Endothelial cell of umbilical vein (primary cell): Measurements from ENCODE around the gene TNFSF12. TPM values are rescaled to one million over a fixed set of nuclear protein-coding genes. Genes with fewer than 3 reads are reported as not detected.

ENCODE experiments used
- BruUV-seq: library from RNA; stranded (reverse); fragments of 400-500 nt; replicated peaks from 2 replicates; lab custom pipeline; 2021; lab: Mats Ljungman, UMichigan
- CTCF ChIA-PET: fragments of 300-600, 350-600 bp; sonication (Branson Sonifier 250); formaldehyde crosslinking; loops from one replicate; lab custom pipeline; 2021; ENCODE audit warnings: antibody characterized with exemption, inconsistent platforms; lab: Charles Lee
- POLR2A ChIA-PET: fragments of 300-600, 350-600 bp; sonication (Branson Sonifier 250); formaldehyde crosslinking; loops from one replicate; lab custom pipeline; 2021; ENCODE audit warnings: antibody characterized with exemption, inconsistent platforms; lab: Charles Lee
- DNase-seq: peaks from one replicate; pipeline ENCODE4 v3.0.0-alpha.2; 2011; ENCODE audit warnings: low read depth, low spot score
- FAIRE-seq: peaks from 2 replicates; lab custom pipeline; 2011; peaks lifted over from hg19 to GRCh38; lab: Jason Lieb, UNC
- H2AFZ ChIP-seq: 2 replicates; pipeline ENCODE4 v1.6.0; 2012; ENCODE audit warnings: low read depth, low read length, control low read depth, inconsistent platforms
- H3K27ac ChIP-seq: 2 replicates; pipeline ENCODE4 v1.5.1; 2011; ENCODE audit warnings: low read depth, mild to moderate bottlenecking, control low read depth, low read length, moderate library complexity; ENCODE audit not compliant: insufficient read depth
- H3K27me3 ChIP-seq, 2 experiments: 2 replicates each; pipeline versions ENCODE4 v1.6.0 to v1.6.1; 2011; ENCODE audit warnings: low read length in 2 of 2, mixed read lengths in 1 of 2; ENCODE audit not compliant: control insufficient read depth in 2 of 2, insufficient read depth in 2 of 2
- H3K36me3 ChIP-seq, 2 experiments: 2 replicates in 1 of 2; 3 replicates in 1 of 2; pipeline ENCODE4 v1.5.1; 2011; ENCODE audit warnings: low read length in 2 of 2, mild to moderate bottlenecking in 1 of 2, moderate library complexity in 1 of 2; ENCODE audit not compliant: control insufficient read depth in 2 of 2, insufficient read depth in 2 of 2; ENCODE audit errors: extremely low read depth in 1 of 2
- H3K4me1 ChIP-seq: 3 replicates; pipeline ENCODE4 v1.5.1; 2011; ENCODE audit warnings: mild to moderate bottlenecking, low read length; ENCODE audit not compliant: control insufficient read depth, insufficient read depth; ENCODE audit errors: extremely low read depth
- H3K4me2 ChIP-seq: 2 replicates; pipeline ENCODE4 v1.6.1; 2011; ENCODE audit warnings: low read length, control low read depth, mixed read lengths; ENCODE audit not compliant: insufficient read depth
- H3K4me3 ChIP-seq, 3 experiments: fragments of 200-600 bp in 1 of 3; sonication (generic), shearing (Covaris generic) in 1 of 3; replicated peaks in 1 of 3; 2 replicates each; pipeline ENCODE4 v1.5.1; 2011 to 2016; ENCODE audit warnings: control low read depth in 3 of 3, low read length in 3 of 3, mild to moderate bottlenecking in 2 of 3, inconsistent platforms in 1 of 3, low read depth in 1 of 3, moderate library complexity in 1 of 3; ENCODE audit not compliant: insufficient read depth in 1 of 3
- H3K79me2 ChIP-seq: 2 replicates; pipeline ENCODE4 v1.6.0; 2012; ENCODE audit warnings: low read length, inconsistent platforms; ENCODE audit not compliant: control insufficient read depth, insufficient read depth
- H3K9ac ChIP-seq: replicated peaks from 2 replicates; pipeline ENCODE3; 2011; ENCODE audit warnings: low read length, control low read depth; ENCODE audit not compliant: insufficient read depth; ENCODE audit errors: extremely low read depth
- H3K9me1 ChIP-seq: replicated peaks from 3 replicates; pipeline ENCODE4 v1.6.0; 2011; ENCODE audit warnings: mild to moderate bottlenecking, low read length; ENCODE audit not compliant: control insufficient read depth, insufficient read depth; ENCODE audit errors: extremely low read depth
- H3K9me3 ChIP-seq: replicated peaks from 2 replicates; pipeline ENCODE4 v1.5.1; 2012; ENCODE audit warnings: low read length, inconsistent platforms; ENCODE audit not compliant: control insufficient read depth, insufficient read depth
- H4K20me1 ChIP-seq: replicated peaks from 2 replicates; pipeline ENCODE3; 2011; ENCODE audit warnings: mild to moderate bottlenecking, low read length; ENCODE audit not compliant: control insufficient read depth, insufficient read depth; ENCODE audit errors: extremely low read depth
- CTCF ChIP-seq, 2 donors: IDR thresholded peaks; 1 replicate in 1 of 2; 2 replicates in 1 of 2; pipeline ENCODE4 v1.5.1; 2011; ENCODE audit warnings: low read length in 2 of 2, mild to moderate bottlenecking in 2 of 2, moderate library complexity in 2 of 2, control low read depth in 1 of 2, inconsistent platforms in 1 of 2, low read depth in 1 of 2; ENCODE audit not compliant: insufficient read depth in 1 of 2; ENCODE audit errors: extremely low read depth in 1 of 2
- EZH2 ChIP-seq: IDR thresholded peaks from 2 replicates; pipeline ENCODE4 v1.6.1; 2012; ENCODE audit warnings: borderline replicate concordance, low read depth, mild to moderate bottlenecking, moderate library complexity, low read length, inconsistent platforms; ENCODE audit not compliant: severe bottlenecking
- FOS ChIP-seq: IDR thresholded peaks from 2 replicates; pipeline ENCODE4 v1.6.1; 2011; ENCODE audit warnings: mild to moderate bottlenecking, low read length, moderate library complexity, borderline replicate concordance; ENCODE audit not compliant: insufficient read depth
- GATA2 ChIP-seq: IDR thresholded peaks from 2 replicates; pipeline ENCODE4 v1.7.0; 2011; ENCODE audit warnings: low read depth, mild to moderate bottlenecking, moderate library complexity, mixed read lengths, low read length; ENCODE audit not compliant: insufficient read length, insufficient read depth
- MAX ChIP-seq: IDR thresholded peaks from 2 replicates; pipeline ENCODE4 v1.6.1; 2011; ENCODE audit not compliant: insufficient read depth, insufficient read length
- dilution Hi-C: fragments of 300-500 bp; cut with MboI; formaldehyde crosslinking; loops from one replicate; pipeline ENCODE4 v1.15.0; 2019; ENCODE audit warnings: low sequenced_read_pairs; ENCODE audit not compliant: extremely low pct_ligation_motif_present
- intact Hi-C: fragments of 100-400 bp; cut with micrococcal nuclease; formaldehyde crosslinking; loops from one replicate; pipeline ENCODE4 v1.10.0; 2022
- polyA plus RNA-seq, 4 experiments: library from polyadenylated mRNA; depleted of rRNA in 3 of 4; stranded (reverse) in 3 of 4; unstranded in 1 of 4; fragments of >200 nt; gene quantifications; 2 replicates each; pipeline versions ENCODE4 v1.2.1 to v1.2.3, GENCODE V29; 2011 to 2012; ENCODE audit warnings: missing spikeins in 1 of 4
- total RNA-seq: library from RNA; stranded (reverse); gene quantifications from 2 replicates; pipeline ENCODE4 v1.2.3, GENCODE V29; 2021

Gene TNFSF12
- total and polyA plus RNA-seq, 2 donors (not counting 3 experiments of a cell fraction or from before 2014, with no cell fraction given), result 28.4 to 39.4 TPM

- no peak for DNase-seq
- Histone ChIP-seq H4K20me1 (no peaks in the 10 kb centered on the region), H3K9ac (no peak overlapping the region), H2AFZ (no peak overlapping the region), H3K27me3 (no peaks in the 10 kb centered on the region), H3K9me3 (no peaks in the 10 kb centered on the region), H3K27ac (no peak overlapping the region), H3K79me2 (peaks cover 2% of the 10 kb centered on the region), H3K4me3 (no peak overlapping the region), H3K36me3 (peaks cover 39 to 57% of the 10 kb centered on the region in 2 experiments), H3K9me1 (no peaks in the 10 kb centered on the region), H3K4me2 (no peak overlapping the region), H3K4me1 (peaks cover under 1% of the 10 kb centered on the region)
- no peak for FAIRE-seq
- no TSS peak for BruUV-seq
- POLR2A ChIA-PET, result no interaction called here
- CTCF ChIA-PET, result interaction anchor here (0.5 to 2.6 kb wide), 7 partner anchors 15 to 147 kb away, joined by 3 to 12 read pairs (median 4); partner anchors contain the start of gene CHRNB1
- dilution Hi-C loops, result no loop called here
- TF ChIP-seq MAX, result no peak
- peak; percentile 18 to 27 for TF ChIP-seq CTCF (IDR thresholded peaks at IDR 0.05; ENCODE audit: extremely low read depth in 1 of 2, insufficient read depth in 1 of 2, low read depth in 1 of 2, low read length in 2 of 2)
- intact Hi-C loops, result no loop called here
These were observed 45.9 kb upstream of the TNFSF12 start for GRCh38 chr17:7502987-7503386.

- H3K36me3 ChIP-seq, result peaks cover 36 to 58% of the 10 kb centered on the region in 2 experiments
- H3K9me3 ChIP-seq, result no peaks in the 10 kb centered on the region
- H2AFZ ChIP-seq, result no peak overlapping the region
- no peak overlapping the region for H3K4me2 ChIP-seq
- H3K4me1 ChIP-seq, result no peaks in the 10 kb centered on the region
- no peaks in the 10 kb centered on the region for H4K20me1 ChIP-seq
- DNase-seq, result no peak
- intact Hi-C loops (no loop called here), dilution Hi-C loops (no loop called here)
- H3K27ac ChIP-seq, result no peak overlapping the region
- H3K9ac ChIP-seq, result no peak overlapping the region
- H3K27me3 ChIP-seq, result no peaks in the 10 kb centered on the region
- FAIRE-seq, result no peak
- no peak overlapping the region for H3K4me3 ChIP-seq
- no peaks in the 10 kb centered on the region for H3K9me1 ChIP-seq
- TF ChIP-seq GATA2, result no peak
- TF ChIP-seq EZH2, result no peak
- no peak for TF ChIP-seq FOS
- TF ChIP-seq MAX, result no peak
- ChIA-PET CTCF (interaction anchor here (1.7 to 2.6 kb wide), 2 partner anchors 67 to 148 kb away, joined by 9 to 12 read pairs; no protein-coding TSS in a partner anchor), POLR2A (no interaction called here)
- no TSS peak for BruUV-seq
- peaks cover 2% of the 10 kb centered on the region for H3K79me2 ChIP-seq
These were observed 45.3 kb upstream of the TNFSF12 start for GRCh38 chr17:7503521-7503920.
